NCI-H2107 (cell line): ENCODE measurements around the gene RIPK1.
"Not testable (repeated sequence)": the region's sequence is repeated elsewhere in the genome, so short reads cannot be mapped to it uniquely, and the experiment has no call there.

Experiments
- DNase-seq: peaks from one replicate; lab custom pipeline; 2025; lab: John Stamatoyannopoulos, UW

Gene RIPK1

DNA sequence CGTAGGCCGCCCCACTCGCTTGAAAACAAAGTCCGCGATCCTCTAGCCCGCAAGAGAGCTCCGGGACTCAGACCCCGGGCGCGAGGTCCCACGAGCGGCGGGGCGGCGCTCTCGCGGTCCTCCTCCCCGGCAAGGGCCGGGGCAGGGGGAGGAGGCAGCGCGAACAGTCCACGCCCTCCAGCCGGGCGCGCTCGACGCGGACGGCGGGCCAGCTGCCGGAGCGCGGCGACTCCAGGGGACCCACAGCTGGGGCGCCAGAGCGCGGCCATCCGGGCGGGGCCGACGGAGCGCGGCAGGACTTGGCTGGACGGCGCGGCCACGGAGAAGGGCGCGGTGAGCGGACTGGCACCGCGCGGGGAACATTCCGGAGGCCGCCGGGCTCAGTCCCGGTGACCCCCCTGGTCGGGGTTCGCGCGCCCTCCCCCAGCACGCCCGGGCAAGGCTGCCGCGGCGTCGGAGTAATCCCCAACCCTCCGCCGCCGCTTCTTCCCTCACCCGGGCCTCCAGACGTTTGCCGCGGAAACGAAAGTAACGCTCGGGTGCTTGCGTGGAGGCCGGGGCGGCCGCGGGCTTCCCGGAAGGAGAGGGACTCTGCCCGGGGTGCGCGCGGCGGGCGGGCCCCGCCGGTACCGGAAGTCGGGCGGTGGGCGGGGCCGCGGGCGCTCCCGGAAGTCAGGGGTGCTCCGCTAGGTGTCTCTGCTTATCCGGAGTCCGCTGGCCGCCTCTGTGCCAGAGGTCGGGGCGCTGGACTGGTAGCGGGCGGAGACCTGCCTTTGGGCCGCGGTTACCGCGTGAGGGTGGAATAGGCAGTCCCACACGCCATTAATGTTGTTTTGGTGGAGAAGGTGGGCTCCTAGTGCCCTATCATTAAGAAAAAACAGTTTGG lies at the start of gene RIPK1:
Gene RIPK1 (plus strand): TSS at position 166 of the 886 bp plus-strand sequence. CDS start 8,330 bp downstream, outside the sequence.
- DNase-seq, result peak; percentile 80

DNA sequence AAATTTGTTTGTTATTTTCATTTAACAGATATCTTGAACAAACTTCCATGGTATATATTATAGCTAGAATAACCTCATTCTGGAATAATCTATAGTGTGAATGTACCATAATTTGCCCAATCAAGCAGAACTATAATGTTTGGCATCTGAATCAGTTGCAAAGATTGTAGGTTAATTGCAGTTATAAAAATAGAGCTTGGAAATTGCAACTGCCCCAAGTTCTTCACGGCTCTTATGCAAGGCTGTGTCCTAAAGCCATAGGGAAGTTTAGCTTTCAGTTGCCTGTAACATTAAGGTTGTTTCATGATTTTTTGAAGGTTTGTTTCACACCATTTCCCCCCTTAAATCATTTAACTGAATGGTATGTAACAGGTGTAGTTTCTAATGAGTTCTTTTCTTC lies 49.2 kb upstream of the RIPK1 start:
- DNase-seq, result no peak

DNA sequence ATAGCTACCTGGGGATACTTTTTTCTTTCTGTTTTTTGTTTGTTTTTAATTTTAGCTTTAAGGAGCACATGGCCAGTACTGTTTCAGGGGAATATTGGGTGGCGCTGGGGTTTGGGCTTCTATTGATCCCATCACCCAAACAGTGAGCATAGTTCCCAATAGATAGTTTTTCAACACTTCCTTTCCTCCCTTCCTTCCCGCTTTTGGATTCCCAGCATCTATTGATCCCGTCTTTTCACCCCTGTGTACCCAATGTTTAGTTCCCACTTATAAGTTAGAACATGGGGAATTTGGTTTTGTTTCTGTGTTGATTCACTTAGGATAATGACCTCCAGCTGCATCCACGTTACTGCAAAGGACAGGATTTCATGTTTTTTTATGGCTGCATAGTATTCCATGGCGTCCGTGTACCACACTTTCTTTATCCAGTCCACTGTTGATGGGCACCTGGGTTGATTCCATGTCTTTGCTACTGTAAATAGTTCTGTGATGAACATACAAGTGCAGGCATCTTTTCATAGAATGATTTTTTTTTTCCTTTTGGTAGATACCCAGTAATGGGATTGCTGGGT lies 48.5 kb upstream of the RIPK1 start:
- DNase-seq, result no peak

GRCh38 chr6:3020976-3021598 lies 47.2 kb upstream of the RIPK1 start:
- DNase-seq, result not testable (repeated sequence)

- DNase-seq, result no peak
These were observed 45.3 kb upstream of the RIPK1 start for GRCh38 chr6:3022765-3023662.

GRCh38 chr6:3023663-3024483 lies 44.4 kb upstream of the RIPK1 start:
- DNase-seq, result no peak

GRCh38 chr6:3026791-3027626 lies 41.3 kb upstream of the RIPK1 start:
- DNase-seq, result no peak

DNA sequence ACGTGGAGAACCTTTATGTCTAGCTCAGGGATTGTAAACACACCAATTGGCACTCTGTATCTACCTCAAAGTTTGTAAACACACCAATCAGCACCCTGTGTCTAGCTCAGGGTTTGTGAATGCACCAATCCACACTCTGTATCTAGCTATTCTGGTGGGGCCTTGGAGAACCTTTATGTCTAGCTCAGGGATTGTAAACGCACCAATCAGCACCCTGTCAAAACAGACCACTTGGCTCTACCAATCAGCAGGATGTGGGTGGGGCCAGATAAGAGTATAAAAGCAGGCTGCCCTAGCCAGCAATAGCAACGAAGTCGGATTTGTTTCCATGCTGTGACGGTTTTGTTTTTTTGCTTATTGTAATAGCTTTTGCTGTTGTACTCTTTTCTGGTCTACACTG lies 40.1 kb upstream of the RIPK1 start:
- DNase-seq, result not testable (repeated sequence)

DNA sequence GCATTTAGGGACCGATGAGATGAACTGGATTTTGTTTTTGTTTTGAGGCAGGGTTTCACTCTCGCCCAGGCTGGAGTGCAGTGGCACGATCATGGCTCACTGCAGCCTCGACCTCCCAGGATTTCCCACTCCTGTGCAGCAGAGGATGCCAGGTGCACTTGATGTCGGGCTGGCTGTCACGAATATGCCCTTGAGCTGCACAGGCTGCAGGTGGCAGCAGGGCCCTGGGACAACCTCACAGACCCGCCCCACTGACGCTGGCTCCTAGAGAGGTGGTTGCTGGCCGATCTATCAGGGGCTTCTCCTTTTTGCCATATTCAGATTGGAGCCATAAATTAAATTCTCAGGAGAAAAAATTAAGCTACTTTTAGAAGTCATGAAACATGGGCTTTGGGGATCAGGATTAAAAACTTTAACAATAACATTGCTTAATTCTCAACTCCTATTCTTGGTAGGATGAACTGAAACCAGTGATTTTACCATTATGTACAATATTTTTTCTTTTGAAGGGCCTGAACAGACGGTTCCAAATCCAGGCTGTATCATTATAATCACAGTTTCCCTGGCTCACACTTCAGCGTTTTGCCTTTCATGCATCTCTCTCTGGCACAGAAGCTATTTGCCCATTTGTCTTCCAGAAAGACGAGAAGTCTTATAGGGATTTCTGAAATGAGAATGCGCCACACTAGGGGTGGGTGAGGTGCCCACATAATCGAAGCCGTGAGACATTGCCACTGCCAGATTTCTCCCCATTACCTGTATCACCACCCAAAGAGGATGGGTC lies 36.2 kb upstream of the RIPK1 start:
- DNase-seq, result no peak

- DNase-seq, result no peak
These were observed 35.3 kb upstream of the RIPK1 start for GRCh38 chr6:3032986-3033385.

GRCh38 chr6:3033652-3034051 lies 34.6 kb upstream of the RIPK1 start:
- no peak for DNase-seq

DNA sequence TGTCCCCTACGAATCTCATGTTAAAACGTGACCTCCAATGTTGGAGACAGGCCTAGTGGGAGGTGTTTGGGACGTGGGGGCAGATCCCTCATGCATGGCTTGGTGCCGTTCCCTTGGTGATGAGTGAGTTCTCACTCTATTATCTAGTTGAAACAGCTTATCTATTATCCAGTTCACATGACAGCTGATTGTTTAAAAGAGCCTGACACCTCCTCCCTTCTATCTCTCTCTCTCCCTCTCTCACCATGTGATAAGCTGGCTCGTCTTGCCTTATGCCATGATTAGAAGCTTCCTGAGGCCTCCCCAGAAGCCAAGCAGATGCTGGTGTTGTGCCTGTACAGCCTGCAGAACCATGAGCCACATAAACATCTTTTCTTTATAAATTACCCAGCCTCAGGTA lies 32.9 kb upstream of the RIPK1 start:
- DNase-seq, result no peak

GRCh38 chr6:3036861-3037637 lies 31.2 kb upstream of the RIPK1 start:
- DNase-seq, result no peak

DNA sequence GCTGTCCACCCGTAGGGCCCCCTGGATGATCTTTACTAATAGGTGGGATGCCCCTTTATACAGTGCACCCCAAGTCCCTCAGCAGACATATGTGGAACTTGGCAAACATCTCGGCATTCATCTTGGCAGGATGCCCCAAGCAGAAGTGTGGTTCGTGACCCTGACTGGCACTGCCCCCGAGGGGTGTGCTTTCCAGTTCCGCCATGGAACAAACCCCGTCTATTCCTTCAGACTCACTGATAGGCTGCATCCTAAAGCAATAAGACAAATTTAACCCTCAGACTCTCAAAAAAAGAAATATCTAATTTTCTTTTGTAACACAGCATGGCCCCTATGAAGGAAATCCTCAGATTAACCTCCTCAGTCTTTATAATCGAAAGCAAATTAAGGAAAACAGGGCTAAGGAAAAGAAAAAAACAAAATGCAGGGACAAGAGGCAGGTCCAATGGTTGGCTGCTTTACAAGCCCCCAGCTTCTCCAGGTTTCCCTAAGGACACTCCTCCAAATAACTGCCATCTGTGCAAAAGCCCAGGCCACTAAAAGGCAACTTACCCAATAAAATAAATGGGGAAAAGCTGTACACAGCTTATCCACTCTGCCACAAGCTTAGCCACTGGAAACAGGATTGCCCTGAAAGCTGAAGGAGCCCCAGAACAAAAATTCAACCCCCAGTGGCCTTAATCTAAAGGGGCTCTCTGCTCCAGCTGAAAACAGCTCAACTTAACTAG lies 30.5 kb upstream of the RIPK1 start:
- no peak for DNase-seq

- no peak for DNase-seq
These were observed 28.9 kb upstream of the RIPK1 start for GRCh38 chr6:3039384-3039783.

DNA sequence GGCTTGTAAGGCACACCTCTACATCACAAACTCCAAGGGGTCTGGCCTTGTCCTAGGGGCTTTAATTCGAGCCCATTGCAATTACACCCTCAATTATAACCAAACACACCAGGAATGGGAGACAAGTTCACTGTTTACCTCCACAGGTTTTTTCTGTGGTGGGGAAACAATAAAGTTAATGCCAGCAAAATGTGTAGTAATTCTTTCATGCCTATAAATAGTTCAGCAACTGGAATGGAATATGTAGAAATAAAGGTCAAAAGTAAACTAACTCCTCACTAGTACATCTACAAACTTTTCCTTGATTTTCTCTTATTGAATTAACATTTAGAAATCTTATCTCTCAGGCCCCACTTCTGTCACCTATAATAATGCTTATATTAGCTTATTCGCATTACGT lies 27.1 kb upstream of the RIPK1 start:
- no peak for DNase-seq

- DNase-seq, result no peak
These were observed 26.7 kb upstream of the RIPK1 start for GRCh38 chr6:3041606-3042005.

DNA sequence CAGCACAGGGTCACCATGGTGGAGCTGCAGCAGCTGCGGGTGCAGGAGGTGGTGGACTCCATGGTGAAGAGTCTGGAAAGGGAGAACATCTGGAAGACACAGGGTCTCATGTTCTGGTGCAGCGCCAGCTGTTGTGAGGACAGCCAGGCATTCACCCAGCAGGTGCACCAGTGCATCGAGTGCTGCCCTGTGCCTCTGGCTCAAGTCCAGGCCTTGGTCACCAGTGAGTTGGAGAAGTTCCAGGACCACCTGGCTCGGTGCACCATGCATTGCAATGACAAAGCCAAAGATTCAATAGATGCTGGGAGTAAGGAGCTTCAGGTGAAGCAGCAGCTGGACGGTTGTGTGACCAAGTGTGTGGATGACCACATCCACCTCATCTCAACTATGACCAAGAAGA lies 22.9 kb upstream of the RIPK1 start:
- no peak for DNase-seq
